Endodermal cell (in vitro differentiated cells): Measurements from ENCODE around the gene MOB3B. TPM values are rescaled to one million over a fixed set of nuclear protein-coding genes. Genes with fewer than 3 reads are reported as not detected.

Experiments used
- DNase-seq: peaks from one replicate; pipeline ENCODE4 v3.0.0-alpha.2; 2017
- H3K27ac ChIP-seq: 2 replicates; pipeline ENCODE4 v1.5.1; 2013; ENCODE audit warnings: mild to moderate bottlenecking, low read depth, low read length, moderate library complexity
- H3K27me3 ChIP-seq: 2 replicates; pipeline ENCODE4 v1.6.1; 2013; ENCODE audit warnings: mild to moderate bottlenecking, low read length, moderate library complexity; ENCODE audit not compliant: insufficient read depth, control insufficient read depth, poor library complexity, severe bottlenecking
- H3K36me3 ChIP-seq: 2 replicates; pipeline ENCODE4 v1.7.0; 2013; ENCODE audit warnings: mild to moderate bottlenecking, low read length, moderate library complexity; ENCODE audit not compliant: control insufficient read depth, insufficient read depth
- H3K4me1 ChIP-seq: one replicate; pipeline ENCODE4 v1.7.0; 2013; ENCODE audit warnings: low read length; ENCODE audit not compliant: control insufficient read depth, insufficient read depth
- H3K4me3 ChIP-seq: 2 replicates; pipeline ENCODE4 v1.5.1; 2013; ENCODE audit warnings: mild to moderate bottlenecking, low read length, moderate library complexity
- H3K9ac ChIP-seq: 2 replicates; pipeline ENCODE4 v1.6.1; 2013; ENCODE audit warnings: mild to moderate bottlenecking, low read length, moderate library complexity; ENCODE audit not compliant: poor library complexity, severe bottlenecking; ENCODE audit errors: extremely low read depth
- H3K9me3 ChIP-seq: 2 replicates; pipeline ENCODE4 v1.6.1; 2013; ENCODE audit warnings: mild to moderate bottlenecking, low read length, moderate library complexity; ENCODE audit not compliant: control insufficient read depth
- H3K27ac Mint-ChIP-seq: 2 replicates; pipeline ENCODE4 v1.8.0; 2020; ENCODE audit warnings: mixed read lengths
- H3K27me3 Mint-ChIP-seq: 2 replicates; pipeline ENCODE4 v1.8.0; 2021; ENCODE audit warnings: mild to moderate bottlenecking, mixed read lengths; ENCODE audit not compliant: insufficient read depth
- H3K36me3 Mint-ChIP-seq: 2 replicates; pipeline ENCODE4 v1.8.0; 2020; ENCODE audit warnings: low read depth, mixed read lengths
- H3K4me1 Mint-ChIP-seq: 2 replicates; pipeline ENCODE4 v1.8.0; 2020; ENCODE audit warnings: mixed read lengths
- H3K4me3 Mint-ChIP-seq: 2 replicates; pipeline ENCODE4 v1.8.0; 2020; ENCODE audit warnings: mild to moderate bottlenecking, moderate library complexity, mixed read lengths
- H3K9me3 Mint-ChIP-seq: 2 replicates; pipeline ENCODE4 v1.8.0; 2020; ENCODE audit warnings: mild to moderate bottlenecking, mixed read lengths
- WGBS, 2 experiments: methylation state at CpG; one replicate each; pipeline versions ENCODE4 v1.1.5 to v1.1.7; 2013; ENCODE audit warnings: missing lambda C conversion rate in 2 of 2, mixed read lengths in 1 of 2; ENCODE audit not compliant: insufficient coverage in 1 of 2, insufficient read length in 1 of 2; 5-methylcytosine and 5-hydroxymethylcytosine counted together
- total RNA-seq, 2 donors: library from RNA; stranded (reverse); fragmentation: NEBNext Ultra II Directional in 1 of 2; extraction: Animal tissue kit (Norgen Biotek cat#: 25700) in 1 of 2; gene quantifications; 2 replicates in 1 of 2; 3 replicates in 1 of 2; pipeline ENCODE4 v1.2.1, GENCODE V29; 2021
- TF ChIP-seq, protein P1 (sequence below): fragments of 200-600 bp; sonication (generic); conservative IDR thresholded peaks from 2 replicates; pipeline ENCODE4 v1.5.0; 2021; ENCODE audit warnings: antibody characterized with exemption, mild to moderate bottlenecking

The MOB3B gene
- total RNA-seq, 2 donors from 2014 or later = 5.6 to 6.2 TPM

DNA sequence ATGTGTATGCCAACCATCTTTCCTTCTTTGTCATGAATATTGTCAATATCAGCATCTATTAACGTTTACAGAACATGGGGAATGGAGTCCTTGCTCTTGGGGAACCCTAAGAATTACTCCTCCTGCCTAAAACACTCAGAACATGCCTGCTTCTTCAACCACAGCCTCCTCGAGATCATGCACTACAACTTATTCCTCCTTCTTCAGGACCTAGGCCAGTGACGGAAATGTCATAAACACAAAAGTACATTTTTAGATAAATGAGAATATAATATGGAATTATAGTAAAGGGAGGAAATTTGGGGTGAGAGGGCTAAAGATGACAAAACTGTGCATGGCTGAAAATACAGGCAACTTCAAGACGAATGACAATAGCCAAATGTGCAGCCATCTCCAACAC, 8.6 kb downstream of the MOB3B start:
- WGBS, 2 experiments = 85 to 100% methylated on average over 1 to 3 of the region's 4 CpGs
- H3K27ac ChIP-seq = no peak overlapping the region
- H3K27me3 Mint-ChIP-seq = peaks cover 2% of the 10 kb centered on the region

DNA sequence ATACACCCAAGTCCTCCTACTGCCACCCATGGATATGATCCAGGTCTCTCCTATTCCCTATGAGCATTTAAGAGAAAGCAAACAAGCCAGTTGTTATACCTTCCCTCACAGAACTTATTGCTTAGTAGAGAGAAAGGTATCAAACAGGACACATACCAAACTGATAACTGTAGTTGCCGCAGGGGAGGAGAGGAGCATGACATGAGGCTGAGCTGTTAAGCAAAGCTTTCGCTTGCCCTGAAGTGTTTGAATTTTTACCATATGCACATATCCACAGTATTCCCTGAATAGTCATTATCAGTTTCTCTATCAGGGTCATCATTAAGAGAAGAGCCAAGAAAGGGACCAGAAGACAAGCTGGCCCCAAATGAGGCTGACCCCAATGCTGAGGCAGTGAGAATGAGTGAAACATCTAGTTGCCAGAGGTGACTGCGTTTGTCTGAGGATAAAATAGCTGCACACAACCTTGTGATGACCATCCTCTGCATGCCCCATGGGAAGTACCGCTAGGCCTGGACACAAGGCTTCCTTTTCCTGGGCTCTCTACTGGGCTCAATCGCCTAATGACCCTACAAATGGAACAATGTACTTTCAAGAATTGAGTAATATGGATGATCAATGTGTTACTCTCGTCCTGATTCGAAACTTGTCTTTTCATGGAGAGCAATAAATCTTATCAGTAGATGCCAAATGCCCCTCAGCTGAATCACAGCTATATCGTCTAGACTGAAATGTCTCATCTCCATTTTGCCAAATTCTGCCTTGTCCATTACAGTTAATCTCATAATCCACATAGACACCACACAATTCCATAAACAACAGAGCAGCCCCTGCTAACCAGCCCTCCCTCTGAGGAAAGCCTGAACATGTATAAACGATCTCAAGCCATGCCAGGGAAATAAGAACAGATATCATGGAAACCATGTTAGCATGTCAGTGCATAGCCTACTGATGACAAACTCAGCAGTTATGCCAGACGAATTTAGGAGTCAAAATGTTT, 9.8 kb downstream of the MOB3B start:
- Histone ChIP-seq H3K9ac (no peak overlapping the region), H3K27me3 (no peaks in the 10 kb centered on the region), H3K9me3 (no peaks in the 10 kb centered on the region), H3K4me3 (no peak overlapping the region), H3K36me3 (no peaks in the 10 kb centered on the region), H3K27ac (no peak overlapping the region), H3K4me1 (no peaks in the 10 kb centered on the region)
- H3K4me3 Mint-ChIP-seq = no peak overlapping the region
- H3K36me3 Mint-ChIP-seq = no peaks in the 10 kb centered on the region
- DNase-seq = no peak
- H3K27ac Mint-ChIP-seq = no peak overlapping the region
- H3K27me3 Mint-ChIP-seq = no peaks in the 10 kb centered on the region
- 86 to 91% methylated on average over 9 to 10 of the region's 10 CpGs for WGBS, 2 experiments
- no peaks in the 10 kb centered on the region for H3K9me3 Mint-ChIP-seq
- TF ChIP-seq, protein P1, sequence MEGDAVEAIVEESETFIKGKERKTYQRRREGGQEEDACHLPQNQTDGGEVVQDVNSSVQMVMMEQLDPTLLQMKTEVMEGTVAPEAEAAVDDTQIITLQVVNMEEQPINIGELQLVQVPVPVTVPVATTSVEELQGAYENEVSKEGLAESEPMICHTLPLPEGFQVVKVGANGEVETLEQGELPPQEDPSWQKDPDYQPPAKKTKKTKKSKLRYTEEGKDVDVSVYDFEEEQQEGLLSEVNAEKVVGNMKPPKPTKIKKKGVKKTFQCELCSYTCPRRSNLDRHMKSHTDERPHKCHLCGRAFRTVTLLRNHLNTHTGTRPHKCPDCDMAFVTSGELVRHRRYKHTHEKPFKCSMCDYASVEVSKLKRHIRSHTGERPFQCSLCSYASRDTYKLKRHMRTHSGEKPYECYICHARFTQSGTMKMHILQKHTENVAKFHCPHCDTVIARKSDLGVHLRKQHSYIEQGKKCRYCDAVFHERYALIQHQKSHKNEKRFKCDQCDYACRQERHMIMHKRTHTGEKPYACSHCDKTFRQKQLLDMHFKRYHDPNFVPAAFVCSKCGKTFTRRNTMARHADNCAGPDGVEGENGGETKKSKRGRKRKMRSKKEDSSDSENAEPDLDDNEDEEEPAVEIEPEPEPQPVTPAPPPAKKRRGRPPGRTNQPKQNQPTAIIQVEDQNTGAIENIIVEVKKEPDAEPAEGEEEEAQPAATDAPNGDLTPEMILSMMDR = no peak
- peaks cover 2% of the 10 kb centered on the region for H3K4me1 Mint-ChIP-seq

More for the DNA sequence above, 8.6 kb downstream of the MOB3B start:
- no peaks in the 10 kb centered on the region for H3K9me3 ChIP-seq
- no peaks in the 10 kb centered on the region for H3K4me1 ChIP-seq
- H3K4me3 Mint-ChIP-seq = no peak overlapping the region
- H3K27ac Mint-ChIP-seq = no peak overlapping the region
- no peaks in the 10 kb centered on the region for H3K36me3 Mint-ChIP-seq
- no peaks in the 10 kb centered on the region for H3K9me3 Mint-ChIP-seq
- H3K9ac ChIP-seq = no peak overlapping the region
- H3K36me3 ChIP-seq = no peaks in the 10 kb centered on the region
- DNase-seq = no peak
- TF ChIP-seq, protein P1 = no peak
- peaks cover 2% of the 10 kb centered on the region for H3K4me1 Mint-ChIP-seq
- no peak overlapping the region for H3K4me3 ChIP-seq
- H3K27me3 ChIP-seq = peaks cover 2% of the 10 kb centered on the region

DNA sequence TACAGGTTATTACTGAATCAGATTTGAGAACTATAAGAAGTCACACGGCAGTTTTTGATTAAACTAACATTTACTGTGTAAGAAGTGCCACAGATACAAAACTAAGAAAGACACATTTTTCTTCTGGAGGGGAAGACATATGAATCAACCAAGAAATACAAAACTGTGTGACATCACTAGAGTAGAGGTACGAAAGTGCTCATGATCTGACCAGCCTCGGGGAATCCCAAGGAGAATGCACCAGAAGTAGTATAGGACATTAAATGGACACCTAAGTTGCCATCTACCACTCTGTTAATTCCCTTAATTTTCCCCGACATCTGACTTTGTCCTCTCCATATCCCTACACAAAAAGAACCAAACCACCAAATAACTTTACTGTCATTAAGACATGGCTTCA, 10.8 kb downstream of the MOB3B start:
- no peak for DNase-seq
- Histone ChIP-seq H3K4me3 (no peak overlapping the region), H3K9ac (no peak overlapping the region), H3K36me3 (no peaks in the 10 kb centered on the region), H3K4me1 (no peaks in the 10 kb centered on the region), H3K9me3 (no peaks in the 10 kb centered on the region), H3K27me3 (no peaks in the 10 kb centered on the region), H3K27ac (no peak overlapping the region)
- H3K4me3 Mint-ChIP-seq = no peak overlapping the region
- TF ChIP-seq, protein P1 = no peak
- WGBS, 2 experiments = 93 to 98% methylated on average over 3 to 4 of the region's 4 CpGs
- no peaks in the 10 kb centered on the region for H3K36me3 Mint-ChIP-seq
- peaks cover 2% of the 10 kb centered on the region for H3K4me1 Mint-ChIP-seq
- no peak overlapping the region for H3K27ac Mint-ChIP-seq
- no peaks in the 10 kb centered on the region for H3K27me3 Mint-ChIP-seq
- no peaks in the 10 kb centered on the region for H3K9me3 Mint-ChIP-seq
